Measurements from ENCODE around the gene MFAP5.

The MFAP5 gene

GRCh38 chr12:8677362-8677761 is 14.7 kb upstream of the MFAP5 start:
- no peak overlapping the region for H3K4me3 ChIP-seq (ENCODE audit: low read depth, low read length)
- no peak for TF ChIP-seq CTCF (IDR thresholded peaks at IDR 0.05; ENCODE audit: insufficient read depth, low read depth, low read length, missing control alignments)
- no peak for DNase-seq (ENCODE audit: low read depth)

GRCh38 chr12:8676651-8677050 is 14.0 kb upstream of the MFAP5 start:
- DNase-seq (ENCODE audit: low read depth) = no peak

GRCh38 chr12:8675591-8676036 is 13.0 kb upstream of the MFAP5 start:
- no peak for TF ChIP-seq CTCF (IDR thresholded peaks at IDR 0.05; ENCODE audit: insufficient read depth, low read depth, low read length, missing control alignments)
- no peak overlapping the region for H3K4me3 ChIP-seq (ENCODE audit: low read depth, low read length)
- no peak for DNase-seq (ENCODE audit: low read depth)

More at GRCh38 chr12:8676651-8677050, 14.0 kb upstream of the MFAP5 start:
- no peak overlapping the region for H3K4me3 ChIP-seq (ENCODE audit: low read depth, low read length)
- TF ChIP-seq CTCF (IDR thresholded peaks at IDR 0.05; ENCODE audit: insufficient read depth, low read depth, low read length, missing control alignments) = no peak

- no peak for DNase-seq (ENCODE audit: low read depth)
- no peak overlapping the region for H3K4me3 ChIP-seq (ENCODE audit: low read depth, low read length)
- TF ChIP-seq CTCF (IDR thresholded peaks at IDR 0.05; ENCODE audit: insufficient read depth, low read depth, low read length, missing control alignments) = no peak
These were observed 9.8 kb upstream of the MFAP5 start for GRCh38 chr12:8672381-8672780.

GRCh38 chr12:8668441-8668840 is 5.8 kb upstream of the MFAP5 start:
- no peak overlapping the region for H3K4me3 ChIP-seq (ENCODE audit: low read depth, low read length)
- no peak for TF ChIP-seq CTCF (IDR thresholded peaks at IDR 0.05; ENCODE audit: insufficient read depth, low read depth, low read length, missing control alignments)
- no peak for DNase-seq (ENCODE audit: low read depth)

GRCh38 chr12:8667270-8667669 is 4.6 kb upstream of the MFAP5 start:
- no peak for TF ChIP-seq CTCF (IDR thresholded peaks at IDR 0.05; ENCODE audit: insufficient read depth, low read depth, low read length, missing control alignments)
- DNase-seq (ENCODE audit: low read depth) = no peak
- H3K4me3 ChIP-seq (ENCODE audit: low read depth, low read length) = no peak overlapping the region

GRCh38 chr12:8665759-8666158 is 3.1 kb upstream of the MFAP5 start:
- H3K4me3 ChIP-seq (ENCODE audit: low read depth, low read length) = no peak overlapping the region
- TF ChIP-seq CTCF (IDR thresholded peaks at IDR 0.05; ENCODE audit: insufficient read depth, low read depth, low read length, missing control alignments) = no peak
- DNase-seq (ENCODE audit: low read depth) = no peak
